ENCODE data around the gene ZNF500. TPM values are rescaled to one million over a fixed set of nuclear protein-coding genes. Genes with fewer than 3 reads are reported as not detected.

ZNF500 gene
- total RNA-seq, 3 donors from 2014 or later (not counting 1 experiment from before 2014, with no cell fraction given): 11.4 to 20.3 (median 13.0) TPM

DNA sequence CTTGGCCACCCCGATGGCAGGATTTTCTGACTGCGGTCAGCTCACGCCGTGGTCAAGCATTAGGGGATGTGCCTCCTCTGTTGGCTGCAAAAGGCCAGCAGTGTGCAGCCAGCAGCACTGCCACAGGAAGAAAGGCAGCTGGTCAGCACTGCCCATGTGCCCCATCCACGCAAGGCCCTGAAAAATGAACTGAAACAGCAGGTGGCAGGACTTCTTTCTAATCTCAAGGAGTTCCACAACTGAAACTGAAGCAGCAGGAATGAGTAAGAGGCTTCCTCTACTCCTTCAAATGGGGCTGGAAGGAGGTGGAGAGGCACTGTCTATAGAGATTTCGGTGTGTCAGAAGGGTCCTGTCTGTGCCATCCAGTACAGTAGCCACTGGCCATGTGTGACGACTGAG, 3.2 kb downstream of the ZNF500 start:
- H3K27me3 Mint-ChIP-seq (ENCODE audit: low read depth in 2 of 2): no peaks in the 10 kb centered on the region
- H3K27me3 ChIP-seq (ENCODE audit: control insufficient read depth, insufficient read depth, low read length): no peaks in the 10 kb centered on the region
- H3K4me3 Mint-ChIP-seq: no peak overlapping the region
- H3K9me3 Mint-ChIP-seq: no peaks in the 10 kb centered on the region
- H3K36me3 Mint-ChIP-seq: no peaks in the 10 kb centered on the region
- peaks cover 24 to 27% of the 10 kb centered on the region in 2 donors for H3K4me1 Mint-ChIP-seq
- no peak overlapping the region for H3K27ac Mint-ChIP-seq
- 97% methylated on average over 7 of the region's 7 CpGs for WGBS (ENCODE audit: insufficient coverage)
- H3K4me1 ChIP-seq (ENCODE audit: control insufficient read depth, insufficient read depth, low read length): peaks cover 33% of the 10 kb centered on the region
- no peak overlapping the region for H3K27ac ChIP-seq (ENCODE audit: low read length)
- no peaks in the 10 kb centered on the region for H3K9me3 ChIP-seq (ENCODE audit: control insufficient read depth, insufficient read depth, low read length)
- no peak overlapping the region for H3K4me3 ChIP-seq (ENCODE audit: low read length)
- ATAC-seq: no peak
- TF ChIP-seq, protein P1, sequence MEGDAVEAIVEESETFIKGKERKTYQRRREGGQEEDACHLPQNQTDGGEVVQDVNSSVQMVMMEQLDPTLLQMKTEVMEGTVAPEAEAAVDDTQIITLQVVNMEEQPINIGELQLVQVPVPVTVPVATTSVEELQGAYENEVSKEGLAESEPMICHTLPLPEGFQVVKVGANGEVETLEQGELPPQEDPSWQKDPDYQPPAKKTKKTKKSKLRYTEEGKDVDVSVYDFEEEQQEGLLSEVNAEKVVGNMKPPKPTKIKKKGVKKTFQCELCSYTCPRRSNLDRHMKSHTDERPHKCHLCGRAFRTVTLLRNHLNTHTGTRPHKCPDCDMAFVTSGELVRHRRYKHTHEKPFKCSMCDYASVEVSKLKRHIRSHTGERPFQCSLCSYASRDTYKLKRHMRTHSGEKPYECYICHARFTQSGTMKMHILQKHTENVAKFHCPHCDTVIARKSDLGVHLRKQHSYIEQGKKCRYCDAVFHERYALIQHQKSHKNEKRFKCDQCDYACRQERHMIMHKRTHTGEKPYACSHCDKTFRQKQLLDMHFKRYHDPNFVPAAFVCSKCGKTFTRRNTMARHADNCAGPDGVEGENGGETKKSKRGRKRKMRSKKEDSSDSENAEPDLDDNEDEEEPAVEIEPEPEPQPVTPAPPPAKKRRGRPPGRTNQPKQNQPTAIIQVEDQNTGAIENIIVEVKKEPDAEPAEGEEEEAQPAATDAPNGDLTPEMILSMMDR (IDR thresholded peaks at IDR 0.05): no peak
- peaks cover 29% of the 10 kb centered on the region for H3K36me3 ChIP-seq (ENCODE audit: control insufficient read depth, insufficient read depth, low read length)
- intact Hi-C loops (cut with micrococcal nuclease): no loop called here
- DNase-seq: no peak

- intact Hi-C loops (cut with micrococcal nuclease): no loop called here
- Mint-ChIP-seq H3K36me3 (no peaks in the 10 kb centered on the region), H3K4me3 (no peak overlapping the region), H3K9me3 (no peaks in the 10 kb centered on the region), H3K27me3 (ENCODE audit: low read depth in 2 of 2) (no peaks in the 10 kb centered on the region), H3K27ac (no peak overlapping the region), H3K4me1 (peaks cover 12 to 14% of the 10 kb centered on the region in 2 donors)
- Histone ChIP-seq H3K36me3 (ENCODE audit: control insufficient read depth, insufficient read depth, low read length) (peaks cover 36% of the 10 kb centered on the region), H3K4me3 (ENCODE audit: low read length) (no peak overlapping the region), H3K4me1 (ENCODE audit: control insufficient read depth, insufficient read depth, low read length) (peaks cover 19% of the 10 kb centered on the region), H3K27ac (ENCODE audit: low read length) (no peak overlapping the region), H3K9me3 (ENCODE audit: control insufficient read depth, insufficient read depth, low read length) (no peaks in the 10 kb centered on the region), H3K27me3 (ENCODE audit: control insufficient read depth, insufficient read depth, low read length) (no peaks in the 10 kb centered on the region)
- WGBS (ENCODE audit: insufficient coverage): 95% methylated on average over 9 of the region's 9 CpGs
- ATAC-seq (no peak), DNase-seq (no peak)
- TF ChIP-seq, protein P1 (IDR thresholded peaks at IDR 0.05): no peak
Measured at GRCh38 chr16:4762205-4762604, 4.8 kb downstream of the ZNF500 start.

DNA sequence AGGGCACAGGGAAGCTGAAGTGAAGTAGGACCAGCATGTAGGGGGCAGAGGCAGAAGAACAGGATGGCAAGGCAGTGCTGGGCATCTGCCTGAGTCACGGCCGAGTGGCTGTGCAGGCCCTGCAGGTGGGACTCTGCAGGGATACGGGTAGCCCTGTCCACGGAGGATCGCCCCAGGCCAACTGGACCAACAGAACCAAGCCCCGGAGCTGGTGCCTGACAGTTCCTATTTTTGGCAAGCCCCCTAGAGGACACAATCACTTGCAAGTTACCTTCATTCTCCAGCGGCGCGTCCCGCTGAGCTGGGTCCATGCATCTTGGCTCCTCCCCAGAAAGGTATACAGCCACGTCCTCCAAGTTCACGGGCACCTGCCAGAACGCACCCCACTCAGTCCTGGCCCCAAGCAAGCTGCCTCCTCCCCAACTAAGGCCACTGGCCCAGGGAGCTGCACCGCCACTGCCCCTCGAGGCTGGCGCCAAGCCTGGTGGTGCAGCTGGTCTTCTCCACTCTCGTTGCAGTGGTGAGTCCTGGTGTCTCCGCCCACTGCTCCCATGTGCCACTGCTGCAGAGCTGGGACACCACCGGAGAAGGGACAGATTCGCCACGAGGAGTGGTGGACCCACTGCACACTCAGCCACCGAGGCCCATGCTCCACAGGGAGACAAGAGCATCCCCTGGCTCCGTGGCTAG, 6.6 kb downstream of the ZNF500 start:
- peaks cover under 1% of the 10 kb centered on the region in 2 donors for H3K4me1 Mint-ChIP-seq
- 97% methylated on average over 23 of the region's 23 CpGs for WGBS (ENCODE audit: insufficient coverage)
- no peak overlapping the region for H3K27ac Mint-ChIP-seq
- Histone ChIP-seq H3K27ac (ENCODE audit: low read length) (no peak overlapping the region), H3K4me1 (ENCODE audit: control insufficient read depth, insufficient read depth, low read length) (peaks cover 4% of the 10 kb centered on the region), H3K27me3 (ENCODE audit: control insufficient read depth, insufficient read depth, low read length) (no peaks in the 10 kb centered on the region), H3K4me3 (ENCODE audit: low read length) (no peak overlapping the region), H3K9me3 (ENCODE audit: control insufficient read depth, insufficient read depth, low read length) (no peaks in the 10 kb centered on the region), H3K36me3 (ENCODE audit: control insufficient read depth, insufficient read depth, low read length) (peaks cover 40% of the 10 kb centered on the region)
- H3K27me3 Mint-ChIP-seq (ENCODE audit: low read depth in 2 of 2): no peaks in the 10 kb centered on the region
- intact Hi-C loops (cut with micrococcal nuclease): no loop called here
- ATAC-seq (no peak), DNase-seq (no peak)
- H3K36me3 Mint-ChIP-seq: no peaks in the 10 kb centered on the region
- TF ChIP-seq, protein P1 (IDR thresholded peaks at IDR 0.05): no peak
- H3K4me3 Mint-ChIP-seq: no peak overlapping the region
- H3K9me3 Mint-ChIP-seq: no peaks in the 10 kb centered on the region

- H3K4me1 Mint-ChIP-seq: no peaks in the 10 kb centered on the region
- H3K9me3 Mint-ChIP-seq: no peaks in the 10 kb centered on the region
- intact Hi-C loops (cut with micrococcal nuclease): no loop called here
- Histone ChIP-seq H3K27me3 (ENCODE audit: control insufficient read depth, insufficient read depth, low read length) (no peaks in the 10 kb centered on the region), H3K4me1 (ENCODE audit: control insufficient read depth, insufficient read depth, low read length) (no peaks in the 10 kb centered on the region), H3K36me3 (ENCODE audit: control insufficient read depth, insufficient read depth, low read length) (peaks cover 52% of the 10 kb centered on the region), H3K4me3 (ENCODE audit: low read length) (no peak overlapping the region), H3K9me3 (ENCODE audit: control insufficient read depth, insufficient read depth, low read length) (no peaks in the 10 kb centered on the region), H3K27ac (ENCODE audit: low read length) (no peak overlapping the region)
- no peak overlapping the region for H3K4me3 Mint-ChIP-seq
- ATAC-seq: no peak
- TF ChIP-seq, protein P1 (IDR thresholded peaks at IDR 0.05): no peak
- WGBS (ENCODE audit: insufficient coverage): 97% methylated on average over 6 of the region's 6 CpGs
- no peaks in the 10 kb centered on the region for H3K36me3 Mint-ChIP-seq
- DNase-seq: no peak
- no peak overlapping the region for H3K27ac Mint-ChIP-seq
- H3K27me3 Mint-ChIP-seq (ENCODE audit: low read depth in 2 of 2): no peaks in the 10 kb centered on the region
Measured at GRCh38 chr16:4755687-4756086, 11.3 kb downstream of the ZNF500 start.

All from natural killer cell (primary cell).